GM03348 (cell line): ENCODE results near the gene PIP5K1B.
A peak's percentile ranks its signal among the peaks of the same experiment; 100 is the strongest.
"Not testable (repeated sequence)": the region's sequence is repeated elsewhere in the genome, so short reads cannot be mapped to it uniquely, and the experiment has no call there.

Experiments used
- DNase-seq: peaks from one replicate; pipeline ENCODE4 v3.0.0; 2012; ENCODE audit warnings: low spot score

PIP5K1B gene

GRCh38 chr9:68986949-68987348 is 281.9 kb downstream of the PIP5K1B start:
- not testable (repeated sequence) for DNase-seq

GRCh38 chr9:68991457-68991856 is 286.4 kb downstream of the PIP5K1B start:
- no peak for DNase-seq

GRCh38 chr9:68995776-68996175 is 290.7 kb downstream of the PIP5K1B start:
- no peak for DNase-seq

- DNase-seq, result no peak
Measured at GRCh38 chr9:68996462-68996861, 291.4 kb downstream of the PIP5K1B start.

- no peak for DNase-seq
Measured at GRCh38 chr9:68997666-68998065, 292.6 kb downstream of the PIP5K1B start.

- no peak for DNase-seq
Measured at GRCh38 chr9:68998385-68998784, 293.3 kb downstream of the PIP5K1B start.

- DNase-seq, result no peak
Measured at GRCh38 chr9:68998812-68999211, 293.8 kb downstream of the PIP5K1B start.

GRCh38 chr9:68999393-69000105 is 294.5 kb downstream of the PIP5K1B start:
- peak; percentile 84 for DNase-seq

GRCh38 chr9:69001921-69002320 is 296.9 kb downstream of the PIP5K1B start:
- no peak for DNase-seq

- DNase-seq, result no peak
Measured at GRCh38 chr9:69003051-69003450, 298.0 kb downstream of the PIP5K1B start.

- DNase-seq, result no peak
Measured at GRCh38 chr9:69004836-69005235, 299.8 kb downstream of the PIP5K1B start.

- DNase-seq, result no peak
Measured at GRCh38 chr9:69009708-69010107, 304.7 kb downstream of the PIP5K1B start.

GRCh38 chr9:69012696-69013381 is 307.8 kb downstream of the PIP5K1B start:
- DNase-seq, result no peak

GRCh38 chr9:69013382-69013727 is 308.3 kb downstream of the PIP5K1B start:
- DNase-seq, result no peak

- DNase-seq, result no peak
Measured at GRCh38 chr9:69014013-69014412, 309.0 kb downstream of the PIP5K1B start, which contains the start of gene PRKACG. PRKACG (minus strand) TSS chr9:69014113; CDS start chr9:69014092, 21 bp downstream.

GRCh38 chr9:69016191-69017096 is 311.4 kb downstream of the PIP5K1B start:
- no peak for DNase-seq

GRCh38 chr9:69018737-69019136 is 313.7 kb downstream of the PIP5K1B start:
- no peak for DNase-seq

GRCh38 chr9:69019808-69020207 is 314.8 kb downstream of the PIP5K1B start:
- DNase-seq, result no peak

- DNase-seq, result no peak
Measured at GRCh38 chr9:69020301-69021145, 315.5 kb downstream of the PIP5K1B start.

GRCh38 chr9:69023650-69024049 is 318.6 kb downstream of the PIP5K1B start:
- no peak for DNase-seq

- peak; percentile 65 for DNase-seq
Measured at GRCh38 chr9:69027355-69028097, 322.5 kb downstream of the PIP5K1B start.
